ENCODE results near the gene MOB1B.
"Not testable (repeated sequence)": the region's sequence is repeated elsewhere in the genome, so short reads cannot be mapped to it uniquely, and the experiment has no call there.

DNA sequence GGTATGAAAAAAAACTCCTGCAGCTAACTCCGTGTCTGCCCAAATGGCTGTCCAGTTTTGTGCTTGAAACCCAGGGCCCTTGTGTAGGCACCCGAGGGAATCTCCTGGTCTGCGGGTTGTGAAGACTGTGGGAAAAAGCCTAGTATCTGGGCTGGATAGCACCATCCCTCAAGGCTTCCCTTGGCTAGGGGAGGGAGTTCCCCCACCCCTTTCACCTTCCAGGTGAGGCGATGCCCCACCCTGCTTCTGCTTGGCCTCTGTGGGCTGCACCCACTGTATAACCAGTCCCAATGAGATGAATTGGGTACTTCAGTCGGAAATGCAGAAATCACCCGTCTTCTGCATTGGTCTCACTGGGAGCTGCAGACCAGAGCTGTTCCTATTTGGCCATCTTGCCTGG is 102.9 kb downstream of the MOB1B start:
- TF ChIP-seq POLR2AphosphoS5 (IDR thresholded peaks at IDR 0.05; ENCODE audit: low read depth, low read length); POLR2A (IDR thresholded peaks at IDR 0.05; ENCODE audit: low read depth, low read length); TAF1 (IDR thresholded peaks at IDR 0.05; ENCODE audit: borderline replicate concordance, low read depth, low read length): not testable (repeated sequence)
